AG04450 (cell line): Measurements from ENCODE around the gene OLFML1. TPM values are rescaled to one million over a fixed set of nuclear protein-coding genes. Genes with fewer than 3 reads are reported as not detected.

Experiments
- CTCF ChIA-PET: fragments of 300-600, 350-600 bp; formaldehyde crosslinking; extraction: SDS; loops from one replicate; lab custom pipeline; 2022; ENCODE audit warnings: antibody characterized with exemption, inconsistent platforms; lab: Charles Lee
- POLR2A ChIA-PET: fragments of 350-600 bp; formaldehyde crosslinking; extraction: SDS; loops from one replicate; lab custom pipeline; 2021; ENCODE audit warnings: antibody characterized with exemption, inconsistent platforms; lab: Yijun Ruan, JAX
- DNase-seq: peaks from one replicate; pipeline ENCODE4 v3.0.0-alpha.2; 2011; ENCODE audit warnings: low read depth, low spot score
- H3K27ac ChIP-seq: one replicate; pipeline ENCODE4 v1.5.1; 2012; ENCODE audit warnings: low read depth, low read length, control low read depth
- H3K27me3 ChIP-seq: one replicate; pipeline ENCODE4 v1.6.0; 2012; ENCODE audit warnings: low read length; ENCODE audit not compliant: control insufficient read depth, insufficient read depth
- H3K4me3 ChIP-seq: 2 replicates; pipeline ENCODE4 v1.5.1; 2011; ENCODE audit warnings: mild to moderate bottlenecking, low read depth, low read length, control low read depth
- H3K9me3 ChIP-seq: 2 replicates; pipeline ENCODE4 v1.5.1; 2012; ENCODE audit warnings: low read length; ENCODE audit not compliant: control insufficient read depth, insufficient read depth
- CTCF ChIP-seq: IDR thresholded peaks from 2 replicates; pipeline ENCODE4 v1.5.1; 2011; ENCODE audit warnings: low read depth, low read length, control low read depth, inconsistent platforms
- polyA minus RNA-seq: library from RNA; depleted of rRNA, polyadenylated mRNA; stranded (reverse); fragments of >200 nt; gene quantifications from 2 replicates; pipeline ENCODE4 v1.2.3, GENCODE V29; 2011; rRNA and poly(A)+ RNA removed
- polyA plus RNA-seq: library from polyadenylated mRNA; depleted of rRNA; stranded (reverse); fragments of >200 nt; gene quantifications from 2 replicates; pipeline ENCODE4 v1.2.3, GENCODE V29; 2011; rRNA removed

The OLFML1 gene
- 0.10 and 0.21 TPM in 2 replicates for polyA plus RNA-seq
- 0.28 TPM in 1 of 2 replicates, not detected in the other for polyA minus RNA-seq

- POLR2A ChIA-PET, result no interaction called here
Observed at GRCh38 chr11:7485186-7486097, at the start of gene OLFML1. OLFML1 (plus strand) TSS chr11:7485506; CDS start chr11:7485876, 370 bp downstream.

GRCh38 chr11:7436146-7436545, 49.2 kb upstream of the OLFML1 start:
- no peak overlapping the region for H3K4me3 ChIP-seq
- CTCF ChIA-PET, result no interaction called here
- H3K9me3 ChIP-seq, result no peaks in the 10 kb centered on the region
- peaks cover 2% of the 10 kb centered on the region for H3K27me3 ChIP-seq
- no peak overlapping the region for H3K27ac ChIP-seq
- DNase-seq, result no peak
- no peak for TF ChIP-seq CTCF
- POLR2A ChIA-PET, result no interaction called here

More at GRCh38 chr11:7485186-7486097, at the start of gene OLFML1:
- TF ChIP-seq CTCF, result no peak
- peaks cover 3% of the 10 kb centered on the region for H3K27me3 ChIP-seq
- no peaks in the 10 kb centered on the region for H3K9me3 ChIP-seq
- H3K27ac ChIP-seq, result no peak within 1 kb of the TSS
- no peak within 1 kb of the TSS for H3K4me3 ChIP-seq
- CTCF ChIA-PET, result no interaction called here
- DNase-seq, result no peak

- ChIA-PET POLR2A (no interaction called here), CTCF (no interaction called here)
- Histone ChIP-seq H3K27ac (no peak overlapping the region), H3K27me3 (peaks cover 2% of the 10 kb centered on the region), H3K4me3 (no peak overlapping the region), H3K9me3 (no peaks in the 10 kb centered on the region)
- TF ChIP-seq CTCF, result no peak
- DNase-seq, result no peak
Observed at GRCh38 chr11:7436657-7437056, 48.6 kb upstream of the OLFML1 start.

- Histone ChIP-seq H3K9me3 (no peaks in the 10 kb centered on the region), H3K27ac (no peak overlapping the region), H3K27me3 (peaks cover 2% of the 10 kb centered on the region), H3K4me3 (no peak overlapping the region)
- CTCF ChIA-PET, result interaction anchor here (0.7 kb wide), 1 partner anchor 524 kb away, joined by 5 read pairs; no protein-coding TSS in a partner anchor
- no peak for DNase-seq
- POLR2A ChIA-PET, result no interaction called here
- TF ChIP-seq CTCF, result no peak
Observed at GRCh38 chr11:7437696-7438095, 47.6 kb upstream of the OLFML1 start.

GRCh38 chr11:7439746-7440320, 45.5 kb upstream of the OLFML1 start:
- POLR2A ChIA-PET, result no interaction called here
- Histone ChIP-seq H3K27me3 (peaks cover 5% of the 10 kb centered on the region), H3K9me3 (no peaks in the 10 kb centered on the region), H3K27ac (no peak overlapping the region), H3K4me3 (no peak overlapping the region)
- TF ChIP-seq CTCF, result no peak
- DNase-seq, result no peak
- CTCF ChIA-PET, result interaction anchor here (0.6 to 5.5 kb wide), 3 partner anchors 20 to 341 kb away, joined by 3 to 53 read pairs (median 7); no protein-coding TSS in a partner anchor
